Upper lobe of left lung (tissue), 4 donors: ENCODE data around the gene MYO18B.

Experiments
- POLR2A ChIP-seq, 4 donors: fragments of 450-650 bp; IDR thresholded peaks; one replicate each; pipeline ENCODE4 v1.5.1; 2016 to 2017; ENCODE audit warnings: antibody characterized with exemption in 4 of 4, mild to moderate bottlenecking in 2 of 4
- TF ChIP-seq, protein P1 (sequence below), 6 experiments: fragments of 450-650 bp in 4 of 6; fragments of 200-600 bp in 2 of 6; sonication (generic) in 2 of 6; IDR thresholded peaks; one replicate each; pipeline ENCODE4 v1.5.1; 2016 to 2019; ENCODE audit warnings: antibody characterized with exemption in 6 of 6

DNA sequence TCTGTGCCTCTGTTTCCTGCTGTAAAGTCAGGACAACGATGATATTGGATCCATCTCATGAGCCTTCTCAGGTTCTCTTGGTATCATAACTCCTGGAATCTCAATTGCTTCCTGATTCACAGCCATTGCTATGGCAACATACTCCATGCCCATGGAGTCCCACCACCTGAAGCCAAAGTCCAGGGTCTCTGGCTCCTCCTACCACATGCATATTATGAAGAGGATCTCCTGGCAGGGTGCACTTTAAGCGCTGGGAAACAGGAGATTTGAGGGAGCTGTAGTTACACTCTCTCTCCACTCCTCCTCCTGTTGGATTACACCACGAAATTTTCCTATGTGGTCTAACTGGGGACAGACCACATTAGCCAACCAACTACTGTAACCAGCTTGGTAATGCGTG lies 296.4 kb downstream of the MYO18B start:
- TF ChIP-seq, protein P1, sequence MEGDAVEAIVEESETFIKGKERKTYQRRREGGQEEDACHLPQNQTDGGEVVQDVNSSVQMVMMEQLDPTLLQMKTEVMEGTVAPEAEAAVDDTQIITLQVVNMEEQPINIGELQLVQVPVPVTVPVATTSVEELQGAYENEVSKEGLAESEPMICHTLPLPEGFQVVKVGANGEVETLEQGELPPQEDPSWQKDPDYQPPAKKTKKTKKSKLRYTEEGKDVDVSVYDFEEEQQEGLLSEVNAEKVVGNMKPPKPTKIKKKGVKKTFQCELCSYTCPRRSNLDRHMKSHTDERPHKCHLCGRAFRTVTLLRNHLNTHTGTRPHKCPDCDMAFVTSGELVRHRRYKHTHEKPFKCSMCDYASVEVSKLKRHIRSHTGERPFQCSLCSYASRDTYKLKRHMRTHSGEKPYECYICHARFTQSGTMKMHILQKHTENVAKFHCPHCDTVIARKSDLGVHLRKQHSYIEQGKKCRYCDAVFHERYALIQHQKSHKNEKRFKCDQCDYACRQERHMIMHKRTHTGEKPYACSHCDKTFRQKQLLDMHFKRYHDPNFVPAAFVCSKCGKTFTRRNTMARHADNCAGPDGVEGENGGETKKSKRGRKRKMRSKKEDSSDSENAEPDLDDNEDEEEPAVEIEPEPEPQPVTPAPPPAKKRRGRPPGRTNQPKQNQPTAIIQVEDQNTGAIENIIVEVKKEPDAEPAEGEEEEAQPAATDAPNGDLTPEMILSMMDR (IDR thresholded peaks at IDR 0.05): no peak
- TF ChIP-seq POLR2A (IDR thresholded peaks at IDR 0.05): no peak
